Measurements from ENCODE around the gene DNAAF3.

DNA sequence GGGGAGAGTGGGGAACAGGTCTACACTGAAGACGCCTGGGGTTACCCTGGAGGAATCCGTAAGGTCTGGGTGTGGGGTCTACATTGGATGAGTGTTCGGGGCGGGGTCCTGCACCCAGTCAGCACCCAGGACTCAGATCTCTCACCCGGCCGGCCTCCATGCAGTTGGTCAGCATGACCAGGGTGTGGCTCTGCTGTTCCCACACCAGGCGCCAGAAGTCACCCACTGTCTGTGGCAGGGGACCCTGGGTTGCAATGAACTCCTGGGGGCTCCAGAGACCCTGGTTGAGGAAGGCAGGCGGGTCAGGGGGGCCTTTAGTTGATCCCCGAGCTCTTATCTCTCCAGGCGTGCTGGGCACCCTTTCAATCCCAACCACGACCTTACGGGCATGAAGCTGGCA, 19.7 kb upstream of the DNAAF3 start:
- TF ChIP-seq, protein P1, sequence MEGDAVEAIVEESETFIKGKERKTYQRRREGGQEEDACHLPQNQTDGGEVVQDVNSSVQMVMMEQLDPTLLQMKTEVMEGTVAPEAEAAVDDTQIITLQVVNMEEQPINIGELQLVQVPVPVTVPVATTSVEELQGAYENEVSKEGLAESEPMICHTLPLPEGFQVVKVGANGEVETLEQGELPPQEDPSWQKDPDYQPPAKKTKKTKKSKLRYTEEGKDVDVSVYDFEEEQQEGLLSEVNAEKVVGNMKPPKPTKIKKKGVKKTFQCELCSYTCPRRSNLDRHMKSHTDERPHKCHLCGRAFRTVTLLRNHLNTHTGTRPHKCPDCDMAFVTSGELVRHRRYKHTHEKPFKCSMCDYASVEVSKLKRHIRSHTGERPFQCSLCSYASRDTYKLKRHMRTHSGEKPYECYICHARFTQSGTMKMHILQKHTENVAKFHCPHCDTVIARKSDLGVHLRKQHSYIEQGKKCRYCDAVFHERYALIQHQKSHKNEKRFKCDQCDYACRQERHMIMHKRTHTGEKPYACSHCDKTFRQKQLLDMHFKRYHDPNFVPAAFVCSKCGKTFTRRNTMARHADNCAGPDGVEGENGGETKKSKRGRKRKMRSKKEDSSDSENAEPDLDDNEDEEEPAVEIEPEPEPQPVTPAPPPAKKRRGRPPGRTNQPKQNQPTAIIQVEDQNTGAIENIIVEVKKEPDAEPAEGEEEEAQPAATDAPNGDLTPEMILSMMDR (IDR thresholded peaks at IDR 0.05) = no peak
- no peak for TF ChIP-seq POLR2A (IDR thresholded peaks at IDR 0.05)
